H1 (cell line): ENCODE data around the gene ADCY7. TPM values are rescaled to one million over a fixed set of nuclear protein-coding genes. Genes with fewer than 3 reads are reported as not detected.

Experiments
- CHD7 ChIP-seq: fragments of 300-600 bp; sonication (generic); IDR thresholded peaks from 2 replicates; pipeline ENCODE4 v1.7.1; 2012; ENCODE audit warnings: low read length, moderate library complexity, mild to moderate bottlenecking, inconsistent platforms; ENCODE audit not compliant: insufficient replicate concordance
- polyA plus RNA-seq, 7 experiments: library from polyadenylated mRNA; depleted of rRNA in 3 of 7; stranded (reverse) in 5 of 7; unstranded in 2 of 7; fragments of >200 nt in 5 of 7; fragments of 200-250 nt in 2 of 7; gene quantifications; 1 replicate in 5 of 7; 2 replicates in 1 of 7; 4 replicates in 1 of 7; pipeline versions ENCODE4 v1.2.1 to v1.2.3, GENCODE V29; 2011 to 2013; ENCODE audit warnings: missing spikeins in 2 of 7, mixed read lengths in 2 of 7
- total RNA-seq: library from RNA; stranded (reverse); fragmentation: NEBNext Ultra II Directional; extraction: Animal tissue kit (Norgen Biotek cat#: 25700); gene quantifications from 2 replicates; pipeline ENCODE4 v1.2.1, GENCODE V29; 2021

Gene ADCY7
- total and polyA plus RNA-seq, 2 of the 8 experiments (the other 6 are each of a cell fraction or from before 2014, with no cell fraction given): 2.4 to 5.1 TPM

GRCh38 chr16:50229149-50229726, 37.1 kb upstream of the ADCY7 start (continued):
- no peak for TF ChIP-seq CHD7
